Endodermal cell (in vitro differentiated cells): ENCODE measurements around the gene AGPAT1. TPM values are rescaled to one million over a fixed set of nuclear protein-coding genes. Genes with fewer than 3 reads are reported as not detected.

Source experiments
- DNase-seq: peaks from one replicate; pipeline ENCODE4 v3.0.0-alpha.2; 2017
- H3K27ac ChIP-seq: 2 replicates; pipeline ENCODE4 v1.5.1; 2013; ENCODE audit warnings: mild to moderate bottlenecking, low read depth, low read length, moderate library complexity
- H3K27me3 ChIP-seq: 2 replicates; pipeline ENCODE4 v1.6.1; 2013; ENCODE audit warnings: mild to moderate bottlenecking, low read length, moderate library complexity; ENCODE audit not compliant: insufficient read depth, control insufficient read depth, poor library complexity, severe bottlenecking
- H3K36me3 ChIP-seq: 2 replicates; pipeline ENCODE4 v1.7.0; 2013; ENCODE audit warnings: mild to moderate bottlenecking, low read length, moderate library complexity; ENCODE audit not compliant: control insufficient read depth, insufficient read depth
- H3K4me1 ChIP-seq: one replicate; pipeline ENCODE4 v1.7.0; 2013; ENCODE audit warnings: low read length; ENCODE audit not compliant: control insufficient read depth, insufficient read depth
- H3K4me3 ChIP-seq: 2 replicates; pipeline ENCODE4 v1.5.1; 2013; ENCODE audit warnings: mild to moderate bottlenecking, low read length, moderate library complexity
- H3K9ac ChIP-seq: 2 replicates; pipeline ENCODE4 v1.6.1; 2013; ENCODE audit warnings: mild to moderate bottlenecking, low read length, moderate library complexity; ENCODE audit not compliant: poor library complexity, severe bottlenecking; ENCODE audit errors: extremely low read depth
- H3K9me3 ChIP-seq: 2 replicates; pipeline ENCODE4 v1.6.1; 2013; ENCODE audit warnings: mild to moderate bottlenecking, low read length, moderate library complexity; ENCODE audit not compliant: control insufficient read depth
- H3K27ac Mint-ChIP-seq: 2 replicates; pipeline ENCODE4 v1.8.0; 2020; ENCODE audit warnings: mixed read lengths
- H3K27me3 Mint-ChIP-seq: 2 replicates; pipeline ENCODE4 v1.8.0; 2021; ENCODE audit warnings: mild to moderate bottlenecking, mixed read lengths; ENCODE audit not compliant: insufficient read depth
- H3K36me3 Mint-ChIP-seq: 2 replicates; pipeline ENCODE4 v1.8.0; 2020; ENCODE audit warnings: low read depth, mixed read lengths
- H3K4me1 Mint-ChIP-seq: 2 replicates; pipeline ENCODE4 v1.8.0; 2020; ENCODE audit warnings: mixed read lengths
- H3K4me3 Mint-ChIP-seq: 2 replicates; pipeline ENCODE4 v1.8.0; 2020; ENCODE audit warnings: mild to moderate bottlenecking, moderate library complexity, mixed read lengths
- H3K9me3 Mint-ChIP-seq: 2 replicates; pipeline ENCODE4 v1.8.0; 2020; ENCODE audit warnings: mild to moderate bottlenecking, mixed read lengths
- WGBS, 2 experiments: methylation state at CpG; one replicate each; pipeline versions ENCODE4 v1.1.5 to v1.1.7; 2013; ENCODE audit warnings: missing lambda C conversion rate in 2 of 2, mixed read lengths in 1 of 2; ENCODE audit not compliant: insufficient coverage in 1 of 2, insufficient read length in 1 of 2; 5-methylcytosine and 5-hydroxymethylcytosine counted together
- total RNA-seq, 2 donors: library from RNA; stranded (reverse); fragmentation: NEBNext Ultra II Directional in 1 of 2; extraction: Animal tissue kit (Norgen Biotek cat#: 25700) in 1 of 2; gene quantifications; 2 replicates in 1 of 2; 3 replicates in 1 of 2; pipeline ENCODE4 v1.2.1, GENCODE V29; 2021
- TF ChIP-seq, protein P1 (sequence below): fragments of 200-600 bp; sonication (generic); conservative IDR thresholded peaks from 2 replicates; pipeline ENCODE4 v1.5.0; 2021; ENCODE audit warnings: antibody characterized with exemption, mild to moderate bottlenecking

AGPAT1 gene
- total RNA-seq, 2 donors from 2014 or later = 124 to 147 TPM

- H3K9me3 ChIP-seq = no peaks in the 10 kb centered on the region
- peaks cover 47% of the 10 kb centered on the region for H3K4me1 Mint-ChIP-seq
- H3K9me3 Mint-ChIP-seq = no peaks in the 10 kb centered on the region
- H3K27ac Mint-ChIP-seq = peak overlapping the region; percentile 98
- H3K36me3 ChIP-seq = peaks cover 20% of the 10 kb centered on the region
- DNase-seq = peak; percentile 82
- peaks cover 26% of the 10 kb centered on the region for H3K36me3 Mint-ChIP-seq
- peak overlapping the region; percentile 84 for H3K9ac ChIP-seq
- H3K4me3 Mint-ChIP-seq = peak overlapping the region; percentile 78
- H3K4me1 ChIP-seq = no peaks in the 10 kb centered on the region
- peak overlapping the region; percentile 97 for H3K4me3 ChIP-seq
- H3K27me3 Mint-ChIP-seq = no peaks in the 10 kb centered on the region
- H3K27ac ChIP-seq = peak overlapping the region; percentile 98
- TF ChIP-seq, protein P1, sequence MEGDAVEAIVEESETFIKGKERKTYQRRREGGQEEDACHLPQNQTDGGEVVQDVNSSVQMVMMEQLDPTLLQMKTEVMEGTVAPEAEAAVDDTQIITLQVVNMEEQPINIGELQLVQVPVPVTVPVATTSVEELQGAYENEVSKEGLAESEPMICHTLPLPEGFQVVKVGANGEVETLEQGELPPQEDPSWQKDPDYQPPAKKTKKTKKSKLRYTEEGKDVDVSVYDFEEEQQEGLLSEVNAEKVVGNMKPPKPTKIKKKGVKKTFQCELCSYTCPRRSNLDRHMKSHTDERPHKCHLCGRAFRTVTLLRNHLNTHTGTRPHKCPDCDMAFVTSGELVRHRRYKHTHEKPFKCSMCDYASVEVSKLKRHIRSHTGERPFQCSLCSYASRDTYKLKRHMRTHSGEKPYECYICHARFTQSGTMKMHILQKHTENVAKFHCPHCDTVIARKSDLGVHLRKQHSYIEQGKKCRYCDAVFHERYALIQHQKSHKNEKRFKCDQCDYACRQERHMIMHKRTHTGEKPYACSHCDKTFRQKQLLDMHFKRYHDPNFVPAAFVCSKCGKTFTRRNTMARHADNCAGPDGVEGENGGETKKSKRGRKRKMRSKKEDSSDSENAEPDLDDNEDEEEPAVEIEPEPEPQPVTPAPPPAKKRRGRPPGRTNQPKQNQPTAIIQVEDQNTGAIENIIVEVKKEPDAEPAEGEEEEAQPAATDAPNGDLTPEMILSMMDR = no peak
- H3K27me3 ChIP-seq = no peaks in the 10 kb centered on the region
- WGBS, 2 experiments = 0 to 1% methylated on average over 15 to 20 of the region's 20 CpGs
Observed at GRCh38 chr6:32177183-32177787, 1.4 kb upstream of the AGPAT1 start.

DNA sequence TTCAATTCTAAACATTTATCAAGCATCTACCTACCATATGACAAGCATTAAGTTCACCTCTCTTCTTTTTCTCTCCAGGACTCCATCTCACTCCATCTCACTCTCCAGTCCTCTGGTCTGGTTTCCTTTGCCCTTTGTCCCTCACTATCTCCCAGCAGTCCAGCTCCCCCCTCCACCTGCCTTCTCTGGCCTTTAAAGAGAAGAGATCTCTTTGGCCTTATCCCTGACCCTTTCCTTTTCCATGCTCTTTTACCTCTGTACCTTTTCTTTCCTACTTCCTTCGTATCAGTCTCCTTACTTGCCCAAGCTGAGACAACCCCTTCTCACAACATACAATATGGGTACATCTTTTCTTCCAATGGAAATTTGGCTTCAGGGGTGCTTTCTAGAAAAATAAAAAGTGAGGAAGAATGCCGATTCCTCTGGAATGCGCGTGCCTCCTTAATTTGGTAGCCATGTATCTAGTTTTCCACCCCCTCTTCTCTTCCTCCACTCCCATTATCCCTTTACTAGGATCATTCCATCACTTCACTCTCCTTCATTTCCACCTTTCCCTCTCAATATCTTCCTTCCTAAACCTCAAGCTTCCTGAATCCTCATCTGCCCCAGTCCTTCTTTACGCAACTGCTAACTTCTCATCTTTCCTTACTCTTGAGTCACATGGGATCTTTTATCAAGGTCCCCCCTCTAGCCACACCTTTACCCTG, 745 bp upstream of the AGPAT1 start:
- DNase-seq = no peak
- TF ChIP-seq, protein P1 = no peak
- Histone ChIP-seq H3K9me3 (no peaks in the 10 kb centered on the region), H3K9ac (peak overlapping the region; percentile 84), H3K27ac (peak overlapping the region; percentile 98), H3K36me3 (peaks cover 22% of the 10 kb centered on the region), H3K4me3 (peak overlapping the region; percentile 97), H3K27me3 (no peaks in the 10 kb centered on the region), H3K4me1 (no peaks in the 10 kb centered on the region)
- no peaks in the 10 kb centered on the region for H3K27me3 Mint-ChIP-seq
- H3K27ac Mint-ChIP-seq = peak overlapping the region; percentile 98
- peak overlapping the region; percentile 78 for H3K4me3 Mint-ChIP-seq
- 12 to 15% methylated on average over 5 of the region's 5 CpGs for WGBS, 2 experiments
- no peaks in the 10 kb centered on the region for H3K9me3 Mint-ChIP-seq
- peaks cover 44% of the 10 kb centered on the region for H3K4me1 Mint-ChIP-seq
- peaks cover 25% of the 10 kb centered on the region for H3K36me3 Mint-ChIP-seq

DNA sequence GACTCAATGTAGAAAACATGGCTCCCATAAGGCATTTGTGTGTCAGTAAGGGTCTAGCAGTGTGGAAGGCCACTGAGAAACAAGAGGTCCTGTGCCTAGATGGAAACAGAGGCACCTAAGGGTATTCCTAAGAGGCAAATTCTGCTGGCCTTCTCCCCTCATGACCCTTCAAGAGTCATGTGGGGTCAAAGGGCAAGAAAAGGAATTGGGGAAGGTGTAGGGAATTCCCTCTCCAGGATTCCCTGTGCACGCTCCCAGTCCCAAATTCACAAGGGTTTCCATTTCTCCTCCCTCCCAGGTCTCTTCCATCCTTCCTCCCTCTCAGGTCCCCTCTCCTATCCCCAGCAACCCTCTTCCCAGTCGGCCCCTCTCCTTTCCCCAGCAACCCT, 568 bp downstream of the AGPAT1 start:
- H3K27ac ChIP-seq = no peak overlapping the region
- TF ChIP-seq, protein P1 = no peak

More for the DNA sequence above, 568 bp downstream of the AGPAT1 start:
- Histone ChIP-seq H3K4me1 (no peaks in the 10 kb centered on the region), H3K9ac (peak overlapping the region; percentile 69), H3K27me3 (no peaks in the 10 kb centered on the region), H3K4me3 (peak overlapping the region; percentile 97), H3K36me3 (peaks cover 24% of the 10 kb centered on the region), H3K9me3 (no peaks in the 10 kb centered on the region)
- no peaks in the 10 kb centered on the region for H3K27me3 Mint-ChIP-seq
- 8 to 10% methylated on average over 2 of the region's 2 CpGs for WGBS, 2 experiments
- DNase-seq = no peak
- H3K4me3 Mint-ChIP-seq = peak overlapping the region; percentile 78
- peaks cover 25% of the 10 kb centered on the region for H3K36me3 Mint-ChIP-seq
- peaks cover 46% of the 10 kb centered on the region for H3K4me1 Mint-ChIP-seq
- peak overlapping the region; percentile 82 for H3K27ac Mint-ChIP-seq
- no peaks in the 10 kb centered on the region for H3K9me3 Mint-ChIP-seq
